ENCODE results near the gene ANO2. TPM values are rescaled to one million over a fixed set of nuclear protein-coding genes. Genes with fewer than 3 reads are reported as not detected.

Gene ANO2
- total and polyA plus RNA-seq, 2 experiments from 2014 or later = 0.21 TPM; not detected in 1

DNA sequence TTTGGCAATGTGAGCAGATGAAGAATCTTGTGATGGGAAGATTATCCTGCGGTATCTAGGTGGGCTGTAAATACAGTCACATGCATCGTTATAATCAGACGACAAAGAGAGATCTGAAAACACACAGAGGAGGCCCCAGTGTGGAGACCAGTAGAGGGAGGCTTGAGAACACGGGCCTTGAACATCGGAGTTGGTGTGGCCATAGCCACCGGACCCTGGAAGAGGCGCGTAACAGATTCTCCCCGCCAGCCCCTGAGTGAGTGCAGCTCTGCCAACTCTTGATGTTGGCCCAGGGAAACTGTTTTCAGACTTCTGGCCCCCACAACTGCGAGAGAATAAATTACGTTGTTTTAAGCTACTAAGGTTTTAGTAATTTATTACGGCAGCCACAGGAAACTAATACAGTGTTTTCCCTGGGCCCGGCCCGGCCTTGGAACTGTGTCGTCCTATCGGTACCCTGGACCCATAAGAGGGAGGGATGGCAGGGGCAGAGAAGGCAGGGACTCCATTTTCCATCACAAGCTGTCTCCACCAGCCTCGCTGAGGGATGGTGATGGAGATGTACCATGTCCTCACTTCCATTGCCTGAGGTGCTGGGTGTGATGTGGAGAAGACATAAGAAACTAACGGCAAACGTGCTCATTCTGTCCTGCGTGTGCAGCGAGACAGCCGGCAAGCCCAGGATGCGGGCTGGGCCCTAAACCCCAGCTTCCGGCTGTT lies 421.5 kb downstream of the ANO2 start:
- Histone ChIP-seq H3K27me3 (no peaks in the 10 kb centered on the region), H3K4me3 (no peak overlapping the region), H3K9me3 (ENCODE audit: low read depth) (no peaks in the 10 kb centered on the region), H3K4me1 (ENCODE audit: low read depth) (no peaks in the 10 kb centered on the region), H3K27ac (no peak overlapping the region), H3K36me3 (no peaks in the 10 kb centered on the region)
- DNase-seq (ENCODE audit: low read depth in 1 of 2, low spot score in 1 of 2) = no peak
- no peak for TF ChIP-seq CTCF (IDR thresholded peaks at IDR 0.05; ENCODE audit: low read depth, low read length)

- Histone ChIP-seq H3K27ac (no peak overlapping the region), H3K9me3 (ENCODE audit: low read depth) (no peaks in the 10 kb centered on the region), H3K27me3 (no peaks in the 10 kb centered on the region), H3K4me1 (ENCODE audit: low read depth) (no peaks in the 10 kb centered on the region), H3K4me3 (no peak overlapping the region), H3K36me3 (no peaks in the 10 kb centered on the region)
- no peak for DNase-seq (ENCODE audit: low read depth in 1 of 2, low spot score in 1 of 2)
- no peak for TF ChIP-seq CTCF (IDR thresholded peaks at IDR 0.05; ENCODE audit: low read depth, low read length)
These were observed 422.4 kb downstream of the ANO2 start for GRCh38 chr12:5522432-5523335.

GRCh38 chr12:5521456-5522325 lies 423.4 kb downstream of the ANO2 start:
- Histone ChIP-seq H3K9me3 (ENCODE audit: low read depth) (no peaks in the 10 kb centered on the region), H3K27ac (no peak overlapping the region), H3K4me1 (ENCODE audit: low read depth) (no peaks in the 10 kb centered on the region), H3K4me3 (no peak overlapping the region), H3K27me3 (no peaks in the 10 kb centered on the region), H3K36me3 (no peaks in the 10 kb centered on the region)
- no peak for DNase-seq (ENCODE audit: low read depth in 1 of 2, low spot score in 1 of 2)
- TF ChIP-seq CTCF (IDR thresholded peaks at IDR 0.05; ENCODE audit: low read depth, low read length) = no peak

DNA sequence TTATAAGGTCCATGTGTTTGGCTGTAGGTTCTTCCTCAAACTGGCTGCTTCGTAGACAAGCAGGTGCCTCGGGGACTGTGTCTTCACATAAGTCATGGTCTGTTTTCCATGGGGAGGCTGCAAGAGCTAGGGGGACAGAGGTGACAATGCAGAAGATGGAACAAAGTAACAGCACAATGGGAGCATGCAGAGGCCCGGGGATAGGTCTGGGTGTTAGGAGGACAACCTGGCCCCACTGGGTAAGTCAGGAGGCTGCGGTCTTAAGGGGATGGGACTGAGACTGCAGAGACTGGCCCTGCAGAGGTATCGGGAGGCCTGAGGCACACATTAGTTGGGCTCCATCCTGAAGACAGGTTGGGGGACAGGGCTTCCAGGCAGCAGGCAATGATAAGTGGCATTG lies 424.2 kb downstream of the ANO2 start:
- DNase-seq (ENCODE audit: low read depth in 1 of 2, low spot score in 1 of 2) = no peak
- no peaks in the 10 kb centered on the region for H3K4me1 ChIP-seq (ENCODE audit: low read depth)

More for the DNA sequence above, 424.2 kb downstream of the ANO2 start:
- Histone ChIP-seq H3K27me3 (no peaks in the 10 kb centered on the region), H3K4me3 (no peak overlapping the region), H3K36me3 (no peaks in the 10 kb centered on the region), H3K27ac (no peak overlapping the region), H3K9me3 (ENCODE audit: low read depth) (no peaks in the 10 kb centered on the region)
- no peak for TF ChIP-seq CTCF (IDR thresholded peaks at IDR 0.05; ENCODE audit: low read depth, low read length)

Data from cardiac muscle cell (in vitro differentiated cells and primary cell).